ENCODE data around the gene HSPA12A.

Gene HSPA12A

DNA sequence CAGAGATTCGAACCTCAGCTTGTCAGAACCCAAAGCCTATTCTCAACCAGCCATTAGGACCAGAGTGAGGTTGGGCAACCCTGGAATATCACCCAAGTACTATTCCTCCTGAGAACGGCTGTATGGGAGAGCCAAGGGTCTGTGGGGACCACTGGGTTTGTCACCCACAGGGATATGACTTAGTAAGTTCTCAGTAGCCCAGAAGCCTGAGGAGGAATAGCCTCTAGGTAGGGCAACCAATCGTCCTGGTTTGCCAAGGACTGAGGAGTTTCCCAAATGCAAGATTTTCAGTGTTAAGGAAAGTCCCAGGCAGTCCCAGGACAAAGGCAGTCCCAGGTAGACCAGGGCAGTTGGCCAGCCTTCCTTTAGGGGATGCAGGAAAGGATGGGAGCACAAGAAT, 74.9 kb downstream of the HSPA12A start:
- no peak for DNase-seq

DNA sequence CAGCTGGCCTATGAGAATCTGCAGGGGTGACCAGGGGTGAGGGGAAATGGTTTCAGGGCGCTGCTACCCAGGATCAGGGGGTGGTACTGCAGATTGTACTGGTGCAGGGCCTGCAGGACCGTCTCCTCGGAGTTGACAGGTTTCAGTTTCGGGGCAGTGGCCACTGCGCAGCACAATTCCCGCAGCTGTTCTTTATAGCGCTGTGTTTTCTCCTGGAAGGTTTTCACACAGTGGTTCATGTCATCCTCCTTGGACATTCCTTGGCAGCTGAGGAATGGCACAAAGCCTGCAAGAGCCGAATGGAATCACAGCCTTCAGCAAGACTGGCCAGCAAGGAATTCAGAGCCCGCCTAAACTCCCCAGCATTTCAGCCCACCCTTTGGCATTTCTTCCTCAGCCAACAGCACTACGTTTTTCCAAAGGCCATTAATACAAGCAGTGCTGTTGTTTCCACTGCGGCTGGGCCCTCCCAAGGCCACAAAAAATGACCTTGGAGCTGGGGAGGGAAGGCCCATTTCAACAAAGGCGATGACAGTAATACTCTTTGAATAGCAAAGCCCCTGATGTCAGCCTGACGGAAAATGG, 76.7 kb downstream of the HSPA12A start:
- DNase-seq, result no peak

DNA sequence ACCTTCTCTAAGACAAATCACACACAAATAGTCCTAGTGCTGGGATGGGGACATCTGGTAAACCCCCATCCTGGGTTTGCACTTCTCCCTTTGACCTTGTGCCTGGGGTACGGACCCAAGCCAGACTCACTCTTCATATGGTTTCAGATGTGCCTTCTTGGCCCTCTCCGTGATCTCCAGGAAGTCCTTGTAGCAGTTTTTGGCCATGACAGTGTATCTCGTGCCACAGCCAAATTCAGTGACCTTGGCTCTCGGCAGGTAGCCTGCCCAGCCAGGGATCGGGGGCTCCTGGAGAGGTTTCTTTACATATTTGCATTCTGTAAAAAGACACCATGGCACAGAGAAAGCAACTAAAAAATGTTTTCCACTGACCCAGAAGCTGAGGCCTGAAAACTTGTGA, 77.7 kb downstream of the HSPA12A start:
- no peak for DNase-seq

DNA sequence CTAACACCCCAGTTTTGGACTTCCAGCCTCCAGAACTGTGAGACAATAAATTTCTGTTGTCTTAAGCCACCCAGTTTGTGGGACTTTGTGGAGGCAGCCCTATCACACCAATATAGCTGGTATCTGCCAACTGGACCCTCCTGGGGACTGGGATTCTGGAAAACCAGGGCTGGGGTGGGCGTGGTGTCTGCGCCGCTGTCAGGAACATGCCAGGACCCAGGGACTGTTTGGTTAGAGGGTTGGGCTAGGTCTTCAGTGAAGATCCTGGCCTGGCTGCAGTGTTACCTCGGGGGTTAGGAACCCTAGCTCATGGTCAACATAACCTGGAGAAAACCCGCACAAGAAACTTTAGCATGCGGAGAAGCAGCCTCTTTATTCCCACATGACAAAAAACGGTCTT, 79.0 kb downstream of the HSPA12A start:
- no peak for DNase-seq

DNA sequence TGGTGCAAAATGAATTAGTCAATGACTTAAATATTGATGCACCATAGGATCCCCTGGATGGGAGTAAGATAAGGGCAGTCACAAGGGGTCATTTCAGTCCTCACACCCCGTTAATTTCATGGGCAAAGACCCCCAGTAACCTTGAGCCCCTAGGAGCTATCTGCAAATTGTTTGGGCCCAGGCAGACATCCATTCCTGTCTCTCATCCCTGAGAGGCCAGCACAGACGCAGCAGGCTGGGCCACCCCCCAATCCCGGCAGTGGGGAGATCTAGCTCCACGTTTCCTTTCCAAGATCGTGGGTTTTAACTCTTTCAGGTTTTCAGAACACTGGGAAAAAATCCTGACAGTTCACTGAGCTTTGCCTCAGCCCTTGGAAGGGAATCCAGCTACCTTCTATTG, 81.5 kb downstream of the HSPA12A start:
- no peak for DNase-seq

DNA sequence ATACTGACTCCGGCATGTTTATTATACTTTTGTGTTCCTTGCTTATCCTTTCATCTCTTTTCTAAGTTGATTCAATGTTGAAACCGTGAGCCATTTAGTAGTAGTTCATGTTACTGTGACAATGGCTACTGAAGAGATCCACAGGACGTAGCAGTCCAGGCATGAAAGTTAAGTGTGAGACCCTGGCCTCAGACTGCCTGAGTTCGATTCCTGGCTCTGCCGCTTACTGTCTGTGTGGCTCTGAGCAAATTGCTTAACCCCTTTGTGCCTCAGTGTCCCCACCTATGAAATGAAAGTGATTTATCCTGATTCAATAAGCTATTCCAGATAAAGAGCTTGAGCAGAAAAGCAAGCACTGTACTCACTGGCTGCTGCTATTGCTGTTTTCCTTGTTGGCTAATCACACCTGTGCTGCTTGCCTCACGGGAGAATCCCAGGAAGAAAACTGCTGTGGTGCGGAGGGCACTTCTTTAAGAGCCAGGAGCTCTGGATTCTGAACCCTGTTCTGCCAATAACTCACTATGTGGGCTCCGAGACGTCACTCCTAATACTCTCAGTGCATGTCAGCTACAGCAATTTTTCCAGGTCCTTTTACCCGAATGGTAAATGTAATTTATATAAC, 83.2 kb downstream of the HSPA12A start:
- no peak for DNase-seq

DNA sequence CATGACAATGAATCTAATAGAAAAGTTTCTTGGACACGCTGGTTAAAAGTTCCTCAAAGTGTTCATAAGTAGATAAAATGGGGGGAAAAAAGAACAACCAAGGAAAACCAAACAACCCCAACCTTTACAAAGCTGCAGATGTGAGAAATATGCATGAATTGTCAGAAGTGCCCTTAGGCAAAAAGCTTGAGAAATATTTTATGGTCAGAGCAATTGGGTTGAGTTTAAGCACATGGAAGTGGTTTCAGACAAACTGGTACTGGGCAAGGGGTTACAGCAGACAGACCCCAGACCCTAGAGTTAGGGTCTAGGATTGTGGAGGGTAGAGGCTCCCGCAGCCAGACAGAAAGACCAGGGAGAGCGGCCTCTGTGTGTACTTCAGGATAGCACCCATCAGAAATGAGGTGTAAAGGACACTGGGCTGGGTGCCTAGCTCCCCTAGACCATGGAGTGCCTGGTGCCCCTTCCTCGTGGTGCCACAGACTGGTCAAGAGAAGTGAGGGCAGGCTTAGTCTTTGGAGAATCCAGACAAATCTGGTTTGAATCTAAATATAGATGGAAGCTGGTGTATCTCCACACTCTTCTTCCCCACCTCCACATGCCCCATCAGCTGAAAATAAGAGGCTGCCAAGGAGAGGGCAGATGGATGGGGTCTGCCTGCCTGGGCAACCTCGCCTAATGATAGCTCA, 84.4 kb downstream of the HSPA12A start:
- no peak for DNase-seq

DNA sequence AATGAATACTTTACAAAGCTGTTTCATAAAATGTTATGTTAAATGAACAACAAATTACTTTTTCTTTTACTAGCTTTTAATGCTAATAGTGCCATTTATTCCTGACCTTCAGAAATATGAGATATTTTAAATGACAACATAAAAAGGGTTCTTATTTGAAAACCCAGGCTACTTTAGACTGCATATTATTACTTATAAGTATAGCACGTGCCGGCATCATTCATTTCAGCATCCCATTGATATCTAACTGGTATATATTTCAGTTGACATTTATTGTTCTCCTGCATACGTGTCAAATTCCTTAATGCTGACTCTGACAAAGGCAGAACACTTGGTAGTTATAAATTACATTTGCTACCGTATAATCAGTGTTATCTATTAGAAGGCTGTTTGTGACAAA, 86.3 kb downstream of the HSPA12A start:
- DNase-seq, result no peak

DNA sequence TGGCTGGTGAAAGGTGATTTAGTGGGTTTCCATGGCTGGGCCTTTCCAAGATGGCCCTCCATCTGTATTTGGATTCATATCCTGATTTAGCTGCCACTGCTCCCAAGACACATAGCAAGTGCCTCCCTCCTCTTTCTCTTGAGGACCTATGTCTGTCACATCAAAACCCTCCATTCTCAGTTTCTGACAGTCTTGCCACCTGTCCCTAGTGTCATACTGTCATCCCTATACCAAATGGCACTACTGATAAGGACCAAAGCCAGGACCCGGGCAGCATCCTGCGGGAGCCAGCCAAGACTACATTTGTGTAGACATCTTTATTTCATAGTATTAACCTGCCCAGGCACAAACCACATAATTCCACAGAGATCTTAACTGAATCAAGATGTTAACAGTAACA, 86.8 kb downstream of the HSPA12A start:
- no peak for DNase-seq

DNA sequence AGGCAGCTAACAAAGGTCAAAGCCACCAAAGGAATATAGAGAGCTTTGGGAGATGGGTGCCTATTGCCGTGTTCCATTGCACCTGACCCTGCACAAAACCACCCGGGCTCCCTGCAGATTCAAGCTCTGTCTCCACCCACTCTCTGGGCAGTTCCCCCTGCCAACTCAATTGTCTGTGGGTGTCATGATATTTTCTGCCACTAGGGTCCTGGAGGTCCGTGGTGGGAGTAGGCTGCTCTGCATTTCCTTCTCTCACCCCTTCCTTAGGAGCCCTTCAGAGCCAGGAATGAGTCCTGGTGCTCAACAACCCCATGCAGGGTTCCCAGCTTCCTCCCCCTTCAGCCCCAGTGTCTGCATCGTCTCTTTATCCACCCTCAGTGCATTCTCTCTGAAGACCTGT, 87.5 kb downstream of the HSPA12A start:
- DNase-seq, result no peak

DNA sequence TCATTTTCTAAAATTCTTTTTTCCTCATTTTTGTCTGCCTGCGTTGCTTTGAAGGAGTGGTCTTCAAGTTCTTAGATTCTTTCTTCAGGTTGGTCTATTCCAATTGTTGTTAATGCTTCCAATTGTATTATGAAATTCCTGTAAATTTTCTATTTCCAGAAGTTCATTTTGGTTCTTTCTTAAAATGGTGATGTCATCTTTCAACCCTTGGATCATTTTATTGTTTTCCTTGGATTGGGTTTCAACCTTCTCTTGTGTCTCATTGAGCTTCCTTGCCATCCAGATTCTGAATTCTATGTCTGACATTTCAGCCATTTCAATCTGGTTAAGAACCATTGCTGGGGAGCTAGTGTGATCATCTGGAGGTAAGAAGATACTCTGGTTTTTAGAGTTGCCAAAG, 88.5 kb downstream of the HSPA12A start:
- DNase-seq, result no peak

DNA sequence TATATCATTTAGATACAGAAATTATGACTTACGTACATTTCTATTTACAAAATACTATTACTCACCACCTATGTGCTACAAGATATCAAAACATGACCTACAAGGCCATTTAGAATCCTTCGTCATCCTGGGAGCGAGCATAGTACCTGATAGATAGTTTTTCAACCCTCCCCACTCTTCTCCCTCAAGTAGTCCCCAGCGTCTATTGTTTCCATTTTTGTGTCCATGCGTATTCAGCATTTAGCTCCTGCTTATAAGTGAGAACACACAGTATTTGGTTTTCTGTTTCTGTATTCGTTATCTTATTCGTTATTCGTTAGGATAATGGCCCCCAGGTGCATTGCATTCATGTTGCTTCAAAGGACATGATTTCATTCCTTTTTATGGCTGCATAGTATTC, 93.5 kb downstream of the HSPA12A start:
- no peak for DNase-seq

DNA sequence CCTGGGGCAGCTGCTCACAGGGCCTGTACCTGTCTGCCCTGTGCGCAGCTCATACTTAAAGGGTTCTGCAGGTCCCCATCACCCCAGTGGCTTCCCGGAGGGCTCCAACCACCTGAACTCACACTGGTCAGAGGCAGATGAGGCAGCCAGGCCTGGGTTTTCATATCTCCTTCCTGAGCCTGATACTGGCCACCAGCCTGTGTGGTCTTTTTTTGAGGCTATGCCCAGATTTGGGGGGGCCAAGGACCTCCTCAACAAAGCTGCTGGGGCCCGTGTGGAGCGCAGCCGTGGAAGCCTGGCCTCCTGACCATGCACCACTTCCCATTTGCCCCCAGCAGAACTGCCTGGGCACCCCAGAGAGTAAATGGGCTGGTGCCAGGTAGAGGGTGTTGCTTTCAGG, 95.9 kb downstream of the HSPA12A start:
- DNase-seq, result no peak

DNA sequence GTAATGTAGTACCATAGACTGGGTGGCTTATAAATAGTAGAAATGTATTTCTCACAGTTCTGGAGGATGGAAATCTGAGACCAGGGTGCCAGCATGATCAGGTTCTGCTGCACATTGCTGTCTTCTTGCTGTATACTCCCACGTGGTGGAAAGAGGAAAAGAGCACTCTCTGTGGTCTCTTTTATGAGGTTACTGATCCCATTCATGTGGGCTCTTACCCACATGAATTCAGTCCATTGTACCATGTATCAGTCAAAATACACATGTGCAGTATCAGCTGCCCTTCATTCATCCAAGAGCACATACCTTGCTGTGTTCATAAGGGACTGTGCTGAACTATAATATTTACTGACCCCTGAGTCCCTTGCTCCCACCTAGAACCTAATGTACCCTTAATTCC, 104.5 kb downstream of the HSPA12A start:
- no peak for DNase-seq

DNA sequence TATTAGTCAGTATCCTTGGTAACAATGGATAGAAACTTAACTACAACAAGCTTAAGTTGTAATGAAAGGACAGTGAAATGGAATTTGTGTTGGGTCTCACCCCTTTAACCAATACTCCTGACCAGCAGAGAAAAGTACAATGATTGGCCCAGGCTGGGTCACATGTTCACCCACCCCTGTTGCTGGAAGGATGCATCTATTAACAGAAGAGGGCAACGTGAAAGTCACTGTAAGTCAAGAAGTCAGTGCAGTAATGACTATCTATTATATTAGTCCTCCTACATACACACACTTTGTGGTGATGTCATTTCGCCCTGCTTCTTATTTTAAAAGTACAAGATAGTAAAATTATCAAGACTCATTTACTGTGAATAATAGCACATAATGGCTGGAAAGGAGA, 105.4 kb downstream of the HSPA12A start:
- no peak for DNase-seq

DNA sequence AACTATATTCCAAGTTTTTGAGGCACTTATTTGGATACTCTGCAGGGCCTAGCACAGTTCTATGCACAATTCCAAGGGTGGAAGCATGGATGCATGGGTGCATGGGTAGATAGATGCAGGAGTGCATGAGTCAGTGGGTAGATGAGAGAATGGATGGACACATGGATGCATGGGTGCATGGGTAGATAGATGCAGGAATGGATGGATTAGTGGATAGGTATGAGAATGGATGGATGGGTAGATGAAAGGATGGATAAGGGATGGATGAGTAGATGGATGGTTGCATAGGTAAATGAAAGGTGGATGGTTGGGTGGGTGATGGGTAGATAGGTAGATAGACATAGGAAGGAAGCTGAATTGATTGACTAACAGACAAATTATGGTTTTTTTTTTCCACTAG, 106.0 kb downstream of the HSPA12A start:
- no peak for DNase-seq

DNA sequence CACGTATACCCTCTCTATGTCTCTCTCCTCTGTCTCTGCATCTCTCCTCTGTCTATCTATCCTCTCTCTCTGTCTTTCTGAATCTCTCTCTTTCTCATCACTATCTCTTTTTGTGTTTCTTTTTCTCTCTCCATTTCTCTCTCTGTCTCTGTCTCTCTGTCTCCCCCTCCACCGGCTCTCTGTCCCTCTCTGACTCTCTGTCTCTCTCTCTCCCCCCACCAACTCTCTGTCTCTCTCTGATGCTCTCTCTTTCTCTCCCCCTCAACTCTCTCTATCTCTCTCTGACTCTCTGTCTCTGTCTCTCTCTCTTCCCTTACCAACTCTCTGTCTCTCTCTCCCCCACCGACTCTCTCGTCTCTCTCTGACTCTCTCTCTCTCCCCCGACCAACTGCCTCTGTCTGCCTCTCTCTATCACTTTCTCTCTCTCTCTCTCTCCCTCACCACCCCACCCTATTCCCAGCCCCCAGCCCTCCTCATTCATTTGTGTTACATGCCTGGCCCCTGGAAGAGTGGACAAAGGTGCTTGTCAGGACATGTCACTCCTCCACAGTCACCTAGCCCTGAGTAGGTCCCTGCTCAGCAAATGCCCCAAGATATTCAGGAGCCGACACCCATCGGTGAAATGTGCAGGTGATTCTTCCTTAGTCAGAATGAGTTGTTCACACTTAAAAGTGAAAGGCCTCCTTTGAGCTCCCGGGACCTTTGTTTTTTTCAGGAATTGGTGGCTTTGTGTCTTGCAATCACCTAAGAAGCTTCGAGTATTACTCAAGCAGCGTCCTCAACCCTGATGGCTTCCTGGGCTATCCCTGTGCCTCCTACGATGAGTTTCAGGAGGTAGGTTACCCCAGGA, 108.0 kb downstream of the HSPA12A start:
- DNase-seq, result no peak

DNA sequence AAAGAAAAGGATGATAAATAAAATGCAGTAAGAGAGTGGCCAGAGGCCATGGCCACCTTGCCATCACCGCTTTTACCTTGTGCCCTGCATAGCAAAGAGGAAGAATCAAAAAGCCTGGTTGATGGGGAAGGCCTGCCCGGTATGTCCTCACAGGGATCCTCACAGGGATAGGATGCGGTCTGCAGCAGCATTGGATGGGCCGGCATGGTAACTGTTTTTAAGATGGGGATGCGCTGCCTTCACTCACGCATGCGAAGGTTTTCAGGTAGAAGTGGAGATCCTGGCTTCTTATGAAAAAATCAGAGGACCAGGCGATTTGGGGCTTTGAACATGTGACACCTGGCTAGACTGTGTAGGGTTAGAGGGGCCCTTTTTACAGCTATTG, 109.2 kb downstream of the HSPA12A start:
- no peak for DNase-seq

DNA sequence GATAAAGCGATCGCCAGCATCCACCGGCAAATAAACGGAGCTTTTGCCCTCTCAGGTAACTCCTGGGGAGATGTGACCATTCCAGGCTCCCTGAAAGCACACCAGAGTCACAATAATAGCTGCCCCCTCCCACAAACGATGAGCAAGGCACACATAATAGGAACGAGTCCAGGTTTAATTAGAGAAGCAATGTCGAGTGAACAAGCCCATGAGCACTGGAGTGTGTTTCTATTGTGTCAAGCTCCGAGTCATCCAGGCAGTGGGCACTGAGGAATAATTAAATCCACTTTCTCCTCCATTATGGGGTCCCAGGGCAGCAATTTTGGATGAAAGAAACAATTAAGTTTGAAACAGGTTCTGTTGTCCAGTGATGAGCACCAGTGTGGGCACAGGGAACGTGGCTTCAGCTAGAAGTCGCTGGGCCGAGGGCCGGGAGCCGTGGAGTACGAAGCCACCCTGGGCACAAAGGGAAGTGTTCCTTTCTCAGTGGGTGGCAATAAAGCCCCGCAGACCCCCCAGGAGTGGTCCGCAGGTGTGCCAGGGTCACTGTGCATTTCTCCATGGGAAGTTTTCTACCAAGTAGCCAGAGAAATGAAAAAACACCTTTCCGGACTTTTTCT, 109.7 kb downstream of the HSPA12A start:
- no peak for DNase-seq

DNA sequence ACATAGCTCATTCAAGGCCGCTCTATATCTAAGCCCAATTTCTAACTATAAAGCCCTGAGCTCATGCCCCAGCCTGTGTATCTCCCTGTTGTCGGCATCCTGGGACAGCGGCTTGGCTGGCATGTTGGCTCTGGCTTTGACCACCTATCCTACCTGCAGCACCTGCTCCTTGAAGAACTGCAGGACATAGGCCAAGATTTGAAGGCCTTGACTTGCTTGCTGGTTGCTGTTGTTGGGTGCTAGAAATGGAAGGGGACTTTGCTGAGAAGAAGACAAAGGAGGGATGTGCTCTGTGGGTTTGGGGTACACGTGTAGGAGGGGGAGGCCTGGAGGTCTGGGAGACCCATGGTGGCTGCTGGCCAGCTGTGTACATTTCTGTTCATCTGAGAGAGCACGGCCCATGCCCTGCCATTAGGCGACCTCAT, 110.5 kb downstream of the HSPA12A start:
- DNase-seq, result no peak

DNA sequence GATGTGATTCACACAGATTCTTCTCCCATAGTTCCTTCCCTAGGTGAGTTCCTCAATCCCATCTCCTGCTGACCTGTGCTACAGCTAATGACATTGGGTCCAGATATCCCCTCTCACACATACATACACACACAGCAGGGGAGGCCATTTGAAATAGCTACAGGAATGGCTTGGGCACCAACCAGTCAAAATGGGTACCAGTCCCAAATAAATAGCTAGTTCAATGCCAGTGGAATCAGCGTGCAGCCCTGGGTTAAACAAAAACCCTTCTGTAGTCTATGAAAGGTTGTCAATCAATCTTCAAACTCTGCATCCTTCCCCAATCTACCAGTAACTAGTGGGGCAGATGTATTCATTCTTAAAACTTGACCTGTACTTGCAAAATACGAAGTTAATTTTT, 112.3 kb downstream of the HSPA12A start:
- no peak for DNase-seq

DNA sequence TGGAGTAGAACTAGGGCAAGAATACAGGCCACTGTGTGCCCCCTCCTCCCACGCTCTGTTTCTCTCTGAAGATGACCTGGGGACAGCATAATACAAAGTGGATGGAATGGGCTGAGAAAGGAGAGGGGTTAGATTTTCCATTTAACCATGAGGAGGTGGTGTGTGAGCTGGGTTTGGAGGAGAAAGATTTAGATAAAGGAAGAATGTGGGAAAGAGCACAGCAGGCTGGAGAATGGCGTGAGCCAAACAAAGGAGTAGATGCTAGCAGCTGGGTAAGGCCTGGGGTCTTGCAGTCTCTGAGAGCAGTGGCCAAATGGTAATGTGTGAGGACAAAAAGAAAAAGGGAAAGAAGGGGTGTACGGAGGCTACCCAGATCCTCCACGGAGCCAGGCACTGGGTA, 113.0 kb downstream of the HSPA12A start:
- DNase-seq, result no peak

DNA sequence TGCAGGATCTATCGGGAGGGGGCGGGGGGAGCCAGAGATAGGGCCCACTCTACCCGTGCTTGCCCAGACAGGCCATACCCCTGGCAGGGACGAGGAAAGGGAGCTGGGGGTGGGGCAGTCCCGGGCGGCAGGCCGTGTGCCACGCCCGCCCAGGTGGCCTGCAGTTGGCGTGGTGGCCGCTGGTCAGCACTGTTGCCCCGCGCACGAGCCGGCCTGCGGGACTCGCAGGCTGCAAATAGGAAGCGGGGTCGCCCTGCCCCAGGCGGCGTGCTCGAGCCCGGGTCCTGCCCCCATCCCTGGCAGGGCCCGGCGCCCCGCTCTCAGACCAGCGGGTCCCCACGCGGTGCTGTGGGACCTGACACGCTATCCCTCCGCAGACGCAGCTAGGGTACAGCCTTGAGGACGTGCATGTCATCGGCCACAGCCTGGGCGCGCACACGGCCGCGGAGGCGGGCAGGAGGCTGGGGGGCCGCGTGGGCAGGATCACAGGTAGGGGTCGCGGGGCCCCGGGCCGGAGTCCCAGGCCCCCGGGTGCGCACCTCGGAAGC, 114.9 kb downstream of the HSPA12A start:
- DNase-seq, result no peak

All from effector CD4-positive, alpha-beta T cell (primary cell).